ENCODE measurements around the gene NINJ2.
"Not testable (repeated sequence)": the region's sequence is repeated elsewhere in the genome, so short reads cannot be mapped to it uniquely, and the experiment has no call there.

NINJ2 gene

DNA sequence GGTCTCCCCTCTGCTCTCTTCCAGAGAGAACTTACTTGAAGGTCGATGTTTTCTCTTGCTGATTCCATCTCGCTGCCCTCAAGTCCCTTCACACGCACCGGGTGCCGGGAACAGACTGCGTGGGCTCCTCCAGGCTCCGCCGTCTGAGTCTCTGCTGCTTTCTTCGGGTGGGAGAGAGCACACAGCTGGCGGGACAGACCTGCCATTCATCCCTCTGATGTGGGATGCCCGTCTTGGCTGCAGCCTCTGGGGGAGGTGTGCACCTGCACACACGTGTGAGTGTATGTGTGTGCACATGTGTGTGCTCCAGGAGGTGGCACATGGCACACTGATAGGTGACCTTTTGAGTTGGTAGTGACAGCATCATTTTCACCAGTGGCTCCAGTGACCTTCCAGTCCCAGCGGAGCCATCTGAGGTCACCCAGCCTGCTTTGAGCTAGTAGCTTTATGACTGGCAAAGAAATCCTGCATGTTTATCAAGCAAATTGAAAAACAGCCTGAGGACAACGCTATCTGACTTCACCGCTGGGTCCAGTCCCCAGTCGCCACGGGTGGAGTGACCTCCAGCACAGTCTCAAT lies at the start of gene NINJ2:
NINJ2 (minus strand) TSS at position 153 of the 579 bp plus-strand sequence; CDS start at position 68, 85 bp downstream.
- DNase-seq, result no peak

GRCh38 chr12:712172-712863 lies 49.1 kb upstream of the NINJ2 start:
- no peak for DNase-seq

DNA sequence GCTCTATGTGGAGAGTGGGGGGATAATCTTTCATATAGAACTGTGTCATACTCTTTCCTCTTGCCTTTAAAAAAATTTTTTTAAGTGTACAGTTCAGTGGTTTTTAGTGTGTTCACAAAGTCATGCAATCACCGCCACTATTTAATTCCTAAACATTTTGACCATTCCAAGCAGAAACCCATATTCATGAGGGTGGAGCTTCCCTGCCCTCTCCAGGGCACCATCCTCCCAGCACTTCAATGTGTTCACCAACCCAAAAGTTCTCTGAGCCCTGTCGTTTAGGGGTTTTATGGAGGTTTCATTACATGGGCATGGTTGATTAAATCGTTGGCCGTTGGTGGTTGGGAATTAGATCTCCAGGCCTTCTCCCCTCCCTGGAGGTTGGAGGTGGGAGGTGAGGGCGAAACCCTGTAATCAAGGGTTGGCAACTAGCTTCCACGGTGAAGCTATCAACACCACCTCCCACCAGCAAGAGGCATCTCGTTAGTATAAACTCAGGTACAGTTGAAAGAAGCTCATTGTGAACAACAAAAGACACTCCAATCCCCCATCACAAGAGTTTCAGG lies 46.3 kb upstream of the NINJ2 start:
- DNase-seq, result no peak

DNA sequence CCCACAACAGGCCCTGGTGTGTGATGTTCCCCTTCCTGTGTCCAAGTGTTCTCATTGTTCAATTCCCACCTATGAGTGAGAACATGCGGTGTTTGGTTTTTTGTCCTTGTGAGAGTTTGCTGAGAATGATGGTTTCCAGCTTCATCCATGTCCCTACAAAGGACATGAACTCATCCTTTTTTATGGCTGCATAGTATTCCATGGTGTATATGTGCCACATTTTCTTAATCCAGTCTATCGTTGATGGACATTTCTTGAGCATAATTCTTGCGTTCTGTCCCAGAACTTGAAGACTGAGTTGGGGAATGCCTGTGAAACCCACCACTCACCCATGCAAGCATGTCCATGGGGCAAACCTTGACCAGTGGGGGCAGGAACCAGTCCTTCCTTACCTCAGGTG lies 44.8 kb upstream of the NINJ2 start:
- DNase-seq, result not testable (repeated sequence)

DNA sequence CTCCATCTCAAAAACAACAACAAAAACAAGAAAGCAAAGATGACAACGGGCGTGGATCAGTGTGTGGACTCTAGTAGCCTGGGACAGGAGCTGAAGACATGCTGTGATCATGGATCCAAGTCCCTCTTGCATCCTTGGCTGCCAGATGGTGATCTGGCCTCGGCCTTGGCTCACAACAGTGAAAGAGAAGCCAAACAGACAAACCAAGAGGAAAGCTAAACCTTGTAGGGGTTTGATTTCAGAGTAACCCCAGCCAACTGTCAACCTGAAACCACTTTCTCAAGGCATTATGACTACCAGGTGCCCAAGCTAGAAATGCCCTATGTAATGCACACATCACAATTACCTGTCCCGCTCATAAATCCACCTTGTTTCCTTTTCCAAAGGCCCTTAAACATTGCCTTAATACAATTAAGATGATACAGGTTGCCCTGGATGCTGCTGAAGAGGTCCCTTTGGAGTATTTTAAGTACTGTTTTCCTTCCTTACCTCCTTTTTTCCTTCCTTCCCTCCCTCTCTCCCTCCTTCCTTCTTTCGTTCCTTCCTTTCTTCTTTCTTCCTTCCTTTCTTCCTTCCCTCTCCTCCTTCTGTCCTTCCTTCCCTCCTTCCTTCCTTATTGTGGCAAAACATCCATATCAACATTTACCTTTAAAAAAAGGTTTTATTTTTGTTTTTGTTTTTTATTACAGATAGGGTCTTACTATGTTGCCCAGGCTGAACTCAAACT lies 41.4 kb upstream of the NINJ2 start:
- no peak for DNase-seq

GRCh38 chr12:701896-702539 lies 38.8 kb upstream of the NINJ2 start:
- DNase-seq, result no peak

GRCh38 chr12:700016-700415 lies 36.8 kb upstream of the NINJ2 start:
- DNase-seq, result no peak

DNA sequence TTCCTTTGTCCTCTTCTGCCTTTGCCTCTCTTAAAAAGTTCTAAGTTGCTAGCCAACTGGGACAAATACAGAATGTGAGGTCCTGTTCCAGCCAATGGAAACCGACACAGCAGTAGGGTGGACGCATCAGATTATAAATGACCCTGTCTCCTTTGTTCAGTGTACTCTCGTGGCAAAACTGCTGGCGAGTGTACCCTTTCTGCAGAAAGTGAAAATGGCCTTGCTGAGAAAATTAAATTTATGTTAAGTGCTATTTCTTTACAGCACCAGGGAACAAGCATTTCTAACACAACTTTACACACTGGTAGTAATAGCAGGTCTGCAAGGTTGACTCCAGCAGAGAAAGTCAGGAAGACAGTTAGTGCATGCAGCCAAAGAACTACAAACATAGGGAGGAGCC lies 35.0 kb upstream of the NINJ2 start:
- not testable (repeated sequence) for DNase-seq

DNA sequence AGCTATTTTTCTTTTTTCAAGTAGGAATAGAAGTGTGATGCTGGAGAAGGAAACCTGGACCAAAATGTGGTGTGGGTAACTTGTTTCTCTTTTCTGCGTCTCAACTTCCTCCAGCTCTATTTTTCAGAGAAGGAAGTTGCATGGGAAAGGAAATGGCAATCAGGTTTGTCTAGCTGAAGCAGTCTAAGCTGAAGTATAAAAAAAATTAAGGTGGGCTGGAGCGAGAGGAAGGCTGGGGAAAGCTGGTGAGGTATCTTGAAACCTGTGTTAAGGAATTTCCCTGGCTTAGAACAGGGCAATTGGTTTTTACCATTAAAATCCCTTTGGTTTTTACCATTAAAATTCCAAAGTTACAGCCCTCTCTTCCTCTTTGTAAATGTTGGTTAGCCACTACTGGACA lies 34.2 kb upstream of the NINJ2 start:
- DNase-seq, result no peak

GRCh38 chr12:694734-695503 lies 31.7 kb upstream of the NINJ2 start:
- DNase-seq, result no peak

GRCh38 chr12:693934-694533 lies 30.8 kb upstream of the NINJ2 start:
- DNase-seq, result no peak

DNA sequence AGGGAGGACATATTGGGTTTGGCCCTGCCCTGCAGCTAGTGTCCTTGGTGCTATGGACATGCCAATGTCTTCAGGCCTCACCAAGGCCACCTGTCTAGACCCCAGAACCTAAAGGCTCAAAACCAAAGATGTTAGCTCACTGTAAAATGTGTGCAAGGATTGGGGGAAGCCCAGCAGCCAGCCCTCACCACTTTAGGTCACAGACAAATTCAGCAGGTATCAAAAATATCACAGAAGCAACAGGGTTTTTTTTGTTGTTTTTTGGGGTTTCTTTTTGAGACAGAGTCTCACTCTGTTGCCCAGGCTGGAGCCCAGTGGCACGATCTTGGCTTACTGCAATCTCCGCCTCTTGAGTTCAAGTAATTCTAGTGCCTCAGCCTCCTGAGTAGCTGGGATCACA lies 29.0 kb upstream of the NINJ2 start:
- DNase-seq, result no peak

GRCh38 chr12:690466-690865 lies 27.2 kb upstream of the NINJ2 start:
- DNase-seq, result no peak

GRCh38 chr12:685388-685787 lies 22.1 kb upstream of the NINJ2 start:
- no peak for DNase-seq

DNA sequence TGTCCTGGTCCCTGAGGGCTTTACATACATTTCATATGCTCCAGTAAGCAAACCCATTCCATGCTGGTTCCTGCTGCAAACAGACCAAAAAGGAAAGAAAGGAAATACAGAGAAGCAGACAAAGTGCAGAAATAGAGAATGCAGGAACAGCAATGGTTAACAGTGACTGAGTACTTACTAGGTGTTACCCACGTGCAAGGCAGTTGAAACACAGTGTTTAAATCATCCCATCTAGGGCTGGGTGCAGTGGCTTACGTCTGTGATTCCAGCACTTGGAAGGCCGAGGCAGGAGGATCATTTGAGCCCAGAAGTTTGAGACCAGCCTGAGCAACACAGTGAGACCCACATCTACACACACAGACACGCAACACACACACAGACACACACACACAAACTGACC lies 21.2 kb upstream of the NINJ2 start:
- DNase-seq, result no peak

DNA sequence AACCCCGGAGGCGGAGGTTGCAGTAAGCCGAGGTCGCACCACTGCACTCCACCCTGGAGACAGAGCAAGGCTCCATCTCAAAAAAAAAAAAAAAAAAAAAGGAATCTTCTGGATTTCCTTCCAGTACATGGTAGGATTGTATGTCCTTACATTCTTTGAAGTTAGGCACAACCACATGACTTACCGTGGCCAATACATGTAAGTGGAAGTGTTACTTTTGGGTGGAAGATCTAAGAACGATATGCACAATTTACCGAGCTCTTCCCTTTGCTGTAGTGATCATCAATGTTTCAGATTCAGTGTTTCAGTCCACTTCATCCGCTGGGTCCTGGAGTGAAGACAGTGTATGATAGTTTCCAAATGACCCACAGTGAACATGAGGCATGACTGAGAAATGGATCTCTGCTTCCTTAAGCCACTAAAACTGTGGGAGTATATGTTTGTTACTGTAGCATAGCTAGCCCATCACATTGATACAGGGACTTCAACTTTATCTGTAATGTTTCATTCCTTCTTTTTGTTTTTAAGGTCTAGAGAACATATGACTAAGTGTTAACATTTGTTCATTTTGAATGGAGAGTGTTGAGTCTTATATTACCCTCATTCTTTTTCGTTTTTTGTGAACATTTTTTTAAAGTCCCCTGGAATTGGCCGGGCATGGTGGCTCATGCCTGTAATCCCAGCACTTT lies 18.5 kb upstream of the NINJ2 start:
- DNase-seq, result no peak

GRCh38 chr12:678747-679712 lies 15.8 kb upstream of the NINJ2 start:
- DNase-seq, result no peak

- no peak for DNase-seq
Measured at GRCh38 chr12:675562-675961, 12.3 kb upstream of the NINJ2 start.

DNA sequence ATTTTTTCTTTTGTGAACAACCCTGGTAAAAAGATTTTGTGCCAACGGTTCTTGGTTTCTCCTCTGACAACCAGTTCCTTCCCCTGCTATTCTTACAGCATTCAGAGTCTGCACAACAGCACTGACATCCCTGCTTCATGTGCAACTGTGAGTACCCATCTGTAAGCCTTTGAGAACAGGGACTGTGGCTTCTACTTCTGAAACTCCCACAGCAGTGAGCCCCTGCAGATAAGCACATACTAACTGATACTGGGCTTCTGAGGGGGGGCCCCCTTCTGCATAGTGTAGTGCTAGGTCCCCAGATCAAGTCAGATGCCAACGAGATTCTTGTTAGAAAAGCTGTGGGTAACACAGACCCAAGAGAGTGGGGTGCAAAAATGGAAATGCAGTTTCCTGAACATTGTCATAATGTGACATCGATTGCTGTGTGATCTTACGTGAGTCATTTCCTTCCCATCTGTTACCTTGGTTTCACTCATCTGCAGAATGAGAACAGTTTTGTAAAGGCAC lies 11.1 kb upstream of the NINJ2 start:
- no peak for DNase-seq

DNA sequence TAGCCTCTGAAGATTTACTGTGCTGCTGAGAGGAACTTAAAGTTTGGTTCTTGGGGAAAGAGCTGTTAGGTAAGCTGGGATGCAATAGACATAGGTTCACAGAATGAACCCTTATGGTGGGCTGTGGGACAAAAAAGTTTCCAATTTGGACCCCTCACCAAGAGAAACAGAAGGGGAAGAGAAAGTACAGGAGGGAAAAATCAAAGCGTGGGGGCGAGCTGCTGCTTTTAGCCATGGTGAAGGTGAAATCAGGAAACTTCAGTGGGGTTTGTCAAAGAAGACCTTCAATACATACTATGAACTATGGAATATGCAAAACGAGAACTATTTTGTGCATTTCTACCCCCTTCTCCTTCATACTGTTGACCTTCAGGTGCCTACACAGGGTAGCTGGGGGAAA lies 10.6 kb upstream of the NINJ2 start:
- DNase-seq, result no peak
